B cell (primary cell): ENCODE results near the gene THYN1.

Experiments
- EZH2 ChIP-seq: IDR thresholded peaks from 2 replicates; pipeline ENCODE4 v1.6.1; 2012; ENCODE audit warnings: borderline replicate concordance, low read depth, mild to moderate bottlenecking, moderate library complexity, low read length; ENCODE audit not compliant: insufficient read depth, poor library complexity, severe bottlenecking
- TF ChIP-seq, protein P1 (sequence below): fragments of 200-600 bp; IDR thresholded peaks from one replicate; pipeline ENCODE4 v1.8.0; 2022; ENCODE audit warnings: antibody characterized with exemption, mild to moderate bottlenecking

DNA sequence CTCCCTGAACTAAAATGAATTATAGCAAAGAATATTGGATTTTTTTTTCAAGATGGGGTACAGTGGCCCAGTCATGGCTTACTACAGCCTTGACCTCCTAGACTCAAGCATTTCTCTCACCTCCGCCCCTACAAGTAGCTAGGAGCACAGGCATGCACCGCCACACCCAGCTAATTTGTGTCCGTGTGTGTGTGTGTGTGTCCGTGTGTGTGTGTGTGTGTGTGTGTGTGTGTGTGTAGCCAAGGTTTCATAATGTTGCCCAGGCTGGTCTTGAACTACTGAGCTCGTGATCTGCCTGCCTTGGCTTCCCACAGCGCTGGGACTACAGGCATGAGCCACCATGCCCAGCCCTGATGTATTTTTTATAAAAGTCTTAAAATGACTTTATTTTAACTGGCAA lies 12.6 kb downstream of the THYN1 start:
- TF ChIP-seq, protein P1, sequence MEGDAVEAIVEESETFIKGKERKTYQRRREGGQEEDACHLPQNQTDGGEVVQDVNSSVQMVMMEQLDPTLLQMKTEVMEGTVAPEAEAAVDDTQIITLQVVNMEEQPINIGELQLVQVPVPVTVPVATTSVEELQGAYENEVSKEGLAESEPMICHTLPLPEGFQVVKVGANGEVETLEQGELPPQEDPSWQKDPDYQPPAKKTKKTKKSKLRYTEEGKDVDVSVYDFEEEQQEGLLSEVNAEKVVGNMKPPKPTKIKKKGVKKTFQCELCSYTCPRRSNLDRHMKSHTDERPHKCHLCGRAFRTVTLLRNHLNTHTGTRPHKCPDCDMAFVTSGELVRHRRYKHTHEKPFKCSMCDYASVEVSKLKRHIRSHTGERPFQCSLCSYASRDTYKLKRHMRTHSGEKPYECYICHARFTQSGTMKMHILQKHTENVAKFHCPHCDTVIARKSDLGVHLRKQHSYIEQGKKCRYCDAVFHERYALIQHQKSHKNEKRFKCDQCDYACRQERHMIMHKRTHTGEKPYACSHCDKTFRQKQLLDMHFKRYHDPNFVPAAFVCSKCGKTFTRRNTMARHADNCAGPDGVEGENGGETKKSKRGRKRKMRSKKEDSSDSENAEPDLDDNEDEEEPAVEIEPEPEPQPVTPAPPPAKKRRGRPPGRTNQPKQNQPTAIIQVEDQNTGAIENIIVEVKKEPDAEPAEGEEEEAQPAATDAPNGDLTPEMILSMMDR: no peak
- TF ChIP-seq EZH2: no peak
